ENCODE measurements around the gene LY6G5C. TPM values are rescaled to one million over a fixed set of nuclear protein-coding genes. Genes with fewer than 3 reads are reported as not detected.
A peak's percentile ranks its signal among the peaks of the same experiment; 100 is the strongest.

The LY6G5C gene
- total and polyA plus RNA-seq, 2 of the 13 experiments (the other 11 are each of a cell fraction or from before 2014, with no cell fraction given), result 0.33 to 0.55 TPM

DNA sequence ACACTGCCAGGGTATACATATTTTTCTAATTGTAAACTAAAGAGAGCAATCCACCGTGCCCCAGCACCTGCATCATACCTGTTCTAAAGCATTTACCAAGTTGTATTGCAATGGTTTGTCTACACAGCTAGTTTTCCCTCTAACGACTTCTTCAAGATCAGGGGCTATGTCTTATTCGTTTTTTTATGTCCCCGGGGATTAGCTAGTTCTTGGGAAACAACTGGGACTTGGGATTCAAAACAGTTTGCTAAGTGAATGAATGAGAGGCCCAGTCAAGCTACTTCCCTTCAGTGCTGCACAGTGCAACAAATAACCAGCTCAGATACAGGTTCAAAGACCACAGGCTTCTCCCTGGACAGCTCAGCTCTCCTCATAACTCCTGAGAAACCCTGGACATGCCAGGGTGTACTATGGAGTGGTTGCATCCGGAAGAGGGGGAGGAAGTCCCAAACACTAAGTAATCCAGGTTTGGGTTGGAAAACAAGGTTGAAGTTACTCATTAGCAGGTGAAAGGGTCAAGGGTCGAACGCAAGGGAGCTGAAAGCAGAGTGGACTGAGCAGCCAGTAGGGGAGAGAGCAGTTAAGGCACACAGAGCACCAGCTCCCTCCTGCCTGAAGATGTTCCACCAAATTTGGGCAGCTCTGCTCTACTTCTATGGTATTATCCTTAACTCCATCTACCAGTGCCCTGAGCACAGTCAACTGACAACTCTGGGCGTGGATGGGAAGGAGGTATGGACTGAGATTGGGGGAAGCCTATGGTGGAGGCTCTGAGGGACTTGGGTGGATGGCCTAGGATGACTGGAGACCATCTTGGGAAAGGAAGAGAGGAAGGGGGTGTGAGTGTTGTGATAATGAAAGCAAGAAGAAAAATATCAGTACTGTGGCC is 25.3 kb downstream of the LY6G5C start, which contains the start of gene APOM (continued):
- TF ChIP-seq, protein P1, sequence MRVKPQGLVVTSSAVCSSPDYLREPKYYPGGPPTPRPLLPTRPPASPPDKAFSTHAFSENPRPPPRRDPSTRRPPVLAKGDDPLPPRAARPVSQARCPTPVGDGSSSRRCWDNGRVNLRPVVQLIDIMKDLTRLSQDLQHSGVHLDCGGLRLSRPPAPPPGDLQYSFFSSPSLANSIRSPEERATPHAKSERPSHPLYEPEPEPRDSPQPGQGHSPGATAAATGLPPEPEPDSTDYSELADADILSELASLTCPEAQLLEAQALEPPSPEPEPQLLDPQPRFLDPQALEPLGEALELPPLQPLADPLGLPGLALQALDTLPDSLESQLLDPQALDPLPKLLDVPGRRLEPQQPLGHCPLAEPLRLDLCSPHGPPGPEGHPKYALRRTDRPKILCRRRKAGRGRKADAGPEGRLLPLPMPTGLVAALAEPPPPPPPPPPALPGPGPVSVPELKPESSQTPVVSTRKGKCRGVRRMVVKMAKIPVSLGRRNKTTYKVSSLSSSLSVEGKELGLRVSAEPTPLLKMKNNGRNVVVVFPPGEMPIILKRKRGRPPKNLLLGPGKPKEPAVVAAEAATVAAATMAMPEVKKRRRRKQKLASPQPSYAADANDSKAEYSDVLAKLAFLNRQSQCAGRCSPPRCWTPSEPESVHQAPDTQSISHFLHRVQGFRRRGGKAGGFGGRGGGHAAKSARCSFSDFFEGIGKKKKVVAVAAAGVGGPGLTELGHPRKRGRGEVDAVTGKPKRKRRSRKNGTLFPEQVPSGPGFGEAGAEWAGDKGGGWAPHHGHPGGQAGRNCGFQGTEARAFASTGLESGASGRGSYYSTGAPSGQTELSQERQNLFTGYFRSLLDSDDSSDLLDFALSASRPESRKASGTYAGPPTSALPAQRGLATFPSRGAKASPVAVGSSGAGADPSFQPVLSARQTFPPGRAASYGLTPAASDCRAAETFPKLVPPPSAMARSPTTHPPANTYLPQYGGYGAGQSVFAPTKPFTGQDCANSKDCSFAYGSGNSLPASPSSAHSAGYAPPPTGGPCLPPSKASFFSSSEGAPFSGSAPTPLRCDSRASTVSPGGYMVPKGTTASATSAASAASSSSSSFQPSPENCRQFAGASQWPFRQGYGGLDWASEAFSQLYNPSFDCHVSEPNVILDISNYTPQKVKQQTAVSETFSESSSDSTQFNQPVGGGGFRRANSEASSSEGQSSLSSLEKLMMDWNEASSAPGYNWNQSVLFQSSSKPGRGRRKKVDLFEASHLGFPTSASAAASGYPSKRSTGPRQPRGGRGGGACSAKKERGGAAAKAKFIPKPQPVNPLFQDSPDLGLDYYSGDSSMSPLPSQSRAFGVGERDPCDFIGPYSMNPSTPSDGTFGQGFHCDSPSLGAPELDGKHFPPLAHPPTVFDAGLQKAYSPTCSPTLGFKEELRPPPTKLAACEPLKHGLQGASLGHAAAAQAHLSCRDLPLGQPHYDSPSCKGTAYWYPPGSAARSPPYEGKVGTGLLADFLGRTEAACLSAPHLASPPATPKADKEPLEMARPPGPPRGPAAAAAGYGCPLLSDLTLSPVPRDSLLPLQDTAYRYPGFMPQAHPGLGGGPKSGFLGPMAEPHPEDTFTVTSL (CRISPR knock-in tag; IDR thresholded peaks at IDR 0.05; ENCODE audit: borderline replicate concordance), result peak; percentile 91; the same call in 1 of the 2 replicates
- peak; percentile 65; the same call in 1 of the 2 replicates for TF ChIP-seq ZNF121 (CRISPR knock-in tag; IDR thresholded peaks at IDR 0.05)
- TF ChIP-seq ZNF670 (CRISPR knock-in tag; IDR thresholded peaks at IDR 0.05; ENCODE audit: borderline replicate concordance), result peak; percentile 34; the same call in 1 of the 2 replicates
- TF ChIP-seq ZNF224 (CRISPR knock-in tag; IDR thresholded peaks at IDR 0.05), result peak; percentile 88; the same call in 1 of the 2 replicates
- TF ChIP-seq ZSCAN31 (CRISPR knock-in tag; IDR thresholded peaks at IDR 0.05; ENCODE audit: low read depth), result peak; percentile 97
- TF ChIP-seq TBP (CRISPR knock-in tag; IDR thresholded peaks at IDR 0.05), result no peak
- TF ChIP-seq MED13 (CRISPR knock-in tag; IDR thresholded peaks at IDR 0.05), result peak; percentile 87
- TF ChIP-seq SKI (IDR thresholded peaks at IDR 0.05; ENCODE audit: partially characterized antibody), result peak; percentile 10
- TF ChIP-seq, protein P2, sequence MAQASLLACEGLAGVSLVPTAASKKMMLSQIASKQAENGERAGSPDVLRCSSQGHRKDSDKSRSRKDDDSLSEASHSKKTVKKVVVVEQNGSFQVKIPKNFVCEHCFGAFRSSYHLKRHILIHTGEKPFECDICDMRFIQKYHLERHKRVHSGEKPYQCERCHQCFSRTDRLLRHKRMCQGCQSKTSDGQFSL (CRISPR knock-in tag; IDR thresholded peaks at IDR 0.05), result peak; percentile 91
- TF ChIP-seq, protein P3, sequence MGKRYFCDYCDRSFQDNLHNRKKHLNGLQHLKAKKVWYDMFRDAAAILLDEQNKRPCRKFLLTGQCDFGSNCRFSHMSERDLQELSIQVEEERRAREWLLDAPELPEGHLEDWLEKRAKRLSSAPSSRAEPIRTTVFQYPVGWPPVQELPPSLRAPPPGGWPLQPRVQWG (CRISPR knock-in tag; IDR thresholded peaks at IDR 0.05; ENCODE audit: borderline replicate concordance, low read depth), result no peak
- TF ChIP-seq ZNF777 (CRISPR knock-in tag; IDR thresholded peaks at IDR 0.05), result no peak; the same call in 1 of the 2 replicates
- TF ChIP-seq PHB2 (IDR thresholded peaks at IDR 0.05; ENCODE audit: partially characterized antibody), result no peak
- peak; percentile 100 for TF ChIP-seq POLR2AphosphoS5 (IDR thresholded peaks at IDR 0.05; ENCODE audit: low read depth, low read length)
- 0 out of 2 replicates have a peak, but pooled peaks have one; percentile 82 for TF ChIP-seq TMF1 (CRISPR knock-in tag; IDR thresholded peaks at IDR 0.05; ENCODE audit: low read depth)
- no peak for TF ChIP-seq RBAK (CRISPR knock-in tag; IDR thresholded peaks at IDR 0.05)
- TF ChIP-seq JUND (CRISPR knock-in tag; IDR thresholded peaks at IDR 0.05), result peak; percentile 48; the same call in 1 of the 2 replicates
- TF ChIP-seq, protein P4, sequence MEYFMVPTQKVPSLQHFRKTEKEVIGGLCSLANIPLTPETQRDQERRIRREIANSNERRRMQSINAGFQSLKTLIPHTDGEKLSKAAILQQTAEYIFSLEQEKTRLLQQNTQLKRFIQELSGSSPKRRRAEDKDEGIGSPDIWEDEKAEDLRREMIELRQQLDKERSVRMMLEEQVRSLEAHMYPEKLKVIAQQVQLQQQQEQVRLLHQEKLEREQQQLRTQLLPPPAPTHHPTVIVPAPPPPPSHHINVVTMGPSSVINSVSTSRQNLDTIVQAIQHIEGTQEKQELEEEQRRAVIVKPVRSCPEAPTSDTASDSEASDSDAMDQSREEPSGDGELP (IDR thresholded peaks at IDR 0.05; ENCODE audit: borderline replicate concordance, low read depth), result peak; percentile 90; the same call in 1 of the 2 replicates
- TF ChIP-seq PHF5A (CRISPR knock-in tag; IDR thresholded peaks at IDR 0.05; ENCODE audit: low read depth, unreplicated experiment), result peak; percentile 100
- TF ChIP-seq, protein P5, sequence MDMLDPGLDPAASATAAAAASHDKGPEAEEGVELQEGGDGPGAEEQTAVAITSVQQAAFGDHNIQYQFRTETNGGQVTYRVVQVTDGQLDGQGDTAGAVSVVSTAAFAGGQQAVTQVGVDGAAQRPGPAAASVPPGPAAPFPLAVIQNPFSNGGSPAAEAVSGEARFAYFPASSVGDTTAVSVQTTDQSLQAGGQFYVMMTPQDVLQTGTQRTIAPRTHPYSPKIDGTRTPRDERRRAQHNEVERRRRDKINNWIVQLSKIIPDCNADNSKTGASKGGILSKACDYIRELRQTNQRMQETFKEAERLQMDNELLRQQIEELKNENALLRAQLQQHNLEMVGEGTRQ (IDR thresholded peaks at IDR 0.05; ENCODE audit: low read depth, low read length), result no peak
- TF ChIP-seq, protein P5 (CRISPR knock-in tag; IDR thresholded peaks at IDR 0.05; ENCODE audit: borderline replicate concordance), result no peak; the same call in 1 of the 2 replicates
